NB4 (cell line): ENCODE measurements around the gene BMP4.
"Not testable (repeated sequence)": the region's sequence is repeated elsewhere in the genome, so short reads cannot be mapped to it uniquely, and the experiment has no call there.

Source experiments
- DNase-seq: peaks from one replicate; pipeline ENCODE4 v3.0.0; 2010; ENCODE audit warnings: low read depth
- H3K4me3 ChIP-seq: one replicate; pipeline ENCODE4 v1.5.1; 2011; ENCODE audit warnings: mild to moderate bottlenecking, low read depth, low read length, moderate library complexity
- CTCF ChIP-seq: IDR thresholded peaks from one replicate; pipeline ENCODE4 v1.5.1; 2012; ENCODE audit warnings: low read depth, low read length
- MAX ChIP-seq: IDR thresholded peaks from 2 replicates; pipeline ENCODE4 v1.6.1; 2011; ENCODE audit warnings: low read depth, low read length
- MYC ChIP-seq: IDR thresholded peaks from 2 replicates; pipeline ENCODE4 v1.6.1; 2011; ENCODE audit warnings: low read depth, low read length
- POLR2A ChIP-seq: IDR thresholded peaks from 2 replicates; pipeline ENCODE4 v1.6.1; 2011; ENCODE audit warnings: mild to moderate bottlenecking; ENCODE audit not compliant: insufficient read length; ENCODE audit errors: extremely low read depth

The BMP4 gene

GRCh38 chr14:53999061-53999488 is 42.5 kb upstream of the BMP4 start:
- DNase-seq = no peak

GRCh38 chr14:53996041-53996440 is 39.4 kb upstream of the BMP4 start:
- H3K4me3 ChIP-seq = no peak overlapping the region
- TF ChIP-seq MYC (no peak), POLR2A (no peak), CTCF (no peak), MAX (no peak)
- no peak for DNase-seq

More at GRCh38 chr14:53999061-53999488, 42.5 kb upstream of the BMP4 start:
- no peak overlapping the region for H3K4me3 ChIP-seq
- TF ChIP-seq POLR2A = no peak
- TF ChIP-seq CTCF = no peak
- no peak for TF ChIP-seq MYC
- no peak for TF ChIP-seq MAX

GRCh38 chr14:53993920-53994607 is 37.4 kb upstream of the BMP4 start:
- TF ChIP-seq CTCF (no peak), MYC (no peak), MAX (no peak), POLR2A (no peak)
- DNase-seq = no peak
- H3K4me3 ChIP-seq = no peak overlapping the region

GRCh38 chr14:53990978-53991377 is 34.4 kb upstream of the BMP4 start:
- TF ChIP-seq CTCF = no peak
- TF ChIP-seq POLR2A = no peak

GRCh38 chr14:53986718-53987117 is 30.1 kb upstream of the BMP4 start:
- DNase-seq, H3K4me3 ChIP-seq: not testable (repeated sequence)

More at GRCh38 chr14:53990978-53991377, 34.4 kb upstream of the BMP4 start:
- no peak overlapping the region for H3K4me3 ChIP-seq
- DNase-seq = no peak

GRCh38 chr14:53984958-53985357 is 28.3 kb upstream of the BMP4 start:
- not testable (repeated sequence) for DNase-seq, H3K4me3 ChIP-seq

- DNase-seq = no peak
- no peak for TF ChIP-seq MYC
- TF ChIP-seq POLR2A = no peak
- no peak overlapping the region for H3K4me3 ChIP-seq
Observed at GRCh38 chr14:53983112-53983511, 26.5 kb upstream of the BMP4 start.
